Measurements from ENCODE around the gene TRANK1. TPM values are rescaled to one million over a fixed set of nuclear protein-coding genes. Genes with fewer than 3 reads are reported as not detected.
"Not testable (repeated sequence)": the region's sequence is repeated elsewhere in the genome, so short reads cannot be mapped to it uniquely, and the experiment has no call there.

The TRANK1 gene
- total RNA-seq, 1 donor from 2014 or later: 16.4 TPM

DNA sequence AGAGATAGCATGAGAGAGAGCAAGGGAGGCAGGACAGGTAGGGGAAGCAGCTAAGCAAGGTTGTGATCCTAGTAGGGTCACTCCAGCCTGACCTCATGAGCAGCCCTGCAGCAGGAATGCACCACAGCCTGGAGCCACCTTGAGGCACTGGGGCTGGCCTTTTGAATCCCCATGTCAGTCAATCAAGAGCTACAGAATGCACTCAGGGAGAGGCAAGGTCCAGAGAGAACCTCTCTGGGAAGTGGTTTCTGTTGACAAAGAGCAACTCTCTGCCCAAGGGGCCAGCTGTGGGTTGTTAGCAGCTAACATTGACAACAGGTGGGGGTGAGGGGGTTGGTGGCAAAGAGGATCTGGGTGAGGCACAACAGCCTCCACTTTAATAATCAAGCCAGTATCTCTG, 54.6 kb downstream of the TRANK1 start:
- Mint-ChIP-seq H3K36me3 (ENCODE audit: insufficient read depth) (peaks cover 4% of the 10 kb centered on the region), H3K9me3 (ENCODE audit: low read depth) (no peaks in the 10 kb centered on the region), H3K4me3 (ENCODE audit: low read depth) (no peak overlapping the region), H3K27me3 (no peaks in the 10 kb centered on the region), H3K4me1 (ENCODE audit: low read depth) (peaks cover 6% of the 10 kb centered on the region), H3K27ac (no peak overlapping the region)
- no peak for DNase-seq (ENCODE audit: low spot score, unreplicated experiment)
- TF ChIP-seq, protein P1, sequence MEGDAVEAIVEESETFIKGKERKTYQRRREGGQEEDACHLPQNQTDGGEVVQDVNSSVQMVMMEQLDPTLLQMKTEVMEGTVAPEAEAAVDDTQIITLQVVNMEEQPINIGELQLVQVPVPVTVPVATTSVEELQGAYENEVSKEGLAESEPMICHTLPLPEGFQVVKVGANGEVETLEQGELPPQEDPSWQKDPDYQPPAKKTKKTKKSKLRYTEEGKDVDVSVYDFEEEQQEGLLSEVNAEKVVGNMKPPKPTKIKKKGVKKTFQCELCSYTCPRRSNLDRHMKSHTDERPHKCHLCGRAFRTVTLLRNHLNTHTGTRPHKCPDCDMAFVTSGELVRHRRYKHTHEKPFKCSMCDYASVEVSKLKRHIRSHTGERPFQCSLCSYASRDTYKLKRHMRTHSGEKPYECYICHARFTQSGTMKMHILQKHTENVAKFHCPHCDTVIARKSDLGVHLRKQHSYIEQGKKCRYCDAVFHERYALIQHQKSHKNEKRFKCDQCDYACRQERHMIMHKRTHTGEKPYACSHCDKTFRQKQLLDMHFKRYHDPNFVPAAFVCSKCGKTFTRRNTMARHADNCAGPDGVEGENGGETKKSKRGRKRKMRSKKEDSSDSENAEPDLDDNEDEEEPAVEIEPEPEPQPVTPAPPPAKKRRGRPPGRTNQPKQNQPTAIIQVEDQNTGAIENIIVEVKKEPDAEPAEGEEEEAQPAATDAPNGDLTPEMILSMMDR (IDR thresholded peaks at IDR 0.05; ENCODE audit: unreplicated experiment): no peak

DNA sequence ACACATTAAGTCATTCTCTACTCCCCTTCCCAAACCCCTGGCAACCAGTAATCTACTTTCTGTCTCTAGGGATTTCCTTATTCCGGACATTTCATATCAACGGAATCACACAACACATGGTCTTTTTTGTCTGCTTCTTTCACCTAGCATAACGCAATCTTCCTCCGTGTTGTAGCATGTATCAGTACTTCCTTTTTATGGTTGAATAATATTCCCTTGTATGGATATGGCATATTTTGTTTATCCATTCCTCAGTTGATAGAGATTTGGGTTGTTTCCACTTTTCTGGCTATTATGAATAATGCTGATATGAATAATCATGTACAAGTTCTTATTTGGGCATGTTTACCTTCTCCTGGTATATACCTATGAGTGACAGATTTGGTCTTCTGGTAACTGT, 63.1 kb downstream of the TRANK1 start:
- peaks cover under 1% of the 10 kb centered on the region for H3K4me1 Mint-ChIP-seq (ENCODE audit: low read depth)
- no peak overlapping the region for H3K4me3 Mint-ChIP-seq (ENCODE audit: low read depth)
- H3K27me3 Mint-ChIP-seq: no peaks in the 10 kb centered on the region
- H3K36me3 Mint-ChIP-seq (ENCODE audit: insufficient read depth): peaks cover 9% of the 10 kb centered on the region
- H3K27ac Mint-ChIP-seq: no peak overlapping the region
- no peak for DNase-seq (ENCODE audit: low spot score, unreplicated experiment)
- TF ChIP-seq, protein P1 (IDR thresholded peaks at IDR 0.05; ENCODE audit: unreplicated experiment): no peak
- H3K9me3 Mint-ChIP-seq (ENCODE audit: low read depth): no peaks in the 10 kb centered on the region

DNA sequence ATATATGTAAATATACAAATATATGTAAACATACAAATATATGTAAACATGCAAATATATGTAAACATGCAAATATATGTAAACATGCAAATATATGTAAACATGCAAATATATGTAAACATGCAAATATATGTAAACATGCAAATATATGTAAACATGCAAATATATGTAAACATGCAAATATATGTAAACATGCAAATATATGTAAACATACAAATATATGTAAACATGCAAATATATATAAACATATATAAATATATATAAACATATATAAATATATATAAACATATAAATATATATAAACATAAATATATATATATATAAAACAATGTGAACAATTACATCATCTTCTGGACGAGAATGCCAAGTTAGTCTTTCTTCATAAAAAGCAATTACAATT, 65.0 kb downstream of the TRANK1 start:
- not testable (repeated sequence) for H3K4me1 Mint-ChIP-seq (ENCODE audit: low read depth); H3K36me3 Mint-ChIP-seq (ENCODE audit: insufficient read depth); DNase-seq (ENCODE audit: low spot score, unreplicated experiment); H3K4me3 Mint-ChIP-seq (ENCODE audit: low read depth); H3K9me3 Mint-ChIP-seq (ENCODE audit: low read depth); H3K27ac Mint-ChIP-seq; H3K27me3 Mint-ChIP-seq

DNA sequence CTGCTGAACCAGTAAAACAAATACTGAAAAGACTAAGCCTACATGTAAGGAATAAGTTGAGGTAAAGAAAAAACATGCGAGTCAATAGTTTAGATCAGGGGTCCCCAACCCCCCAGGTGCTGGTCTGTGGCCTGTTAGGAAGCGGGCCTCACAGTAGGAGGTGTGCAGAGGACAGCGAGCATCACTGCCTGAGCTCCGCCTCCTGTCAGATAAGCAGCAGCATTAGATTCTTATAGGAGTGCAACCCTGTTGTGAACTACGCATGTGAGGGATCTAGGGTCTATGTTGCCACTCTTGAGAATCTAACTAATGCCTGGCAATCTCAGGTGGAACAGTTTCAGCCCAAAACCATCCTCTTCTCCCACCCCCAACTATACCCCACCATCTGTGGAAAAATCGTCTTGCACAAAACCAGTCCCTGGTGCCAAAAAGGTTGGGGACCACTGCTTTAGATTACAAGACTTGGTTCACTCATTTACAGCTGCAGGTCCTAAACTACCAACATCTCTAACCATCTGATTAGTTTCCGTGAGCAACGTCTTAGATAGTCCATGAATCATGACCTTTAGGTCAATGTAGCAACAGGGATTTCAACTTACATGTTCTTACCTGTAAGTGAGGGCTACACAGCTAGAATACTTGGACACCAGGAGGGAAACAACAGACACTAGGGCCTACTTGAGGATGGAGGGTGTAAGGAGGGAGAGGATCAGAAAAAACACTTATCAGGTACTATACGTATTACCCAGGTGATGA, 66.7 kb downstream of the TRANK1 start:
- no peak for DNase-seq (ENCODE audit: low spot score, unreplicated experiment)
- H3K9me3 Mint-ChIP-seq (ENCODE audit: low read depth): no peaks in the 10 kb centered on the region
- no peaks in the 10 kb centered on the region for H3K27me3 Mint-ChIP-seq
- H3K36me3 Mint-ChIP-seq (ENCODE audit: insufficient read depth): peaks cover 3% of the 10 kb centered on the region
- H3K4me1 Mint-ChIP-seq (ENCODE audit: low read depth): no peaks in the 10 kb centered on the region
- no peak overlapping the region for H3K4me3 Mint-ChIP-seq (ENCODE audit: low read depth)
- TF ChIP-seq, protein P1 (IDR thresholded peaks at IDR 0.05; ENCODE audit: unreplicated experiment): no peak
- H3K27ac Mint-ChIP-seq: no peak overlapping the region

DNA sequence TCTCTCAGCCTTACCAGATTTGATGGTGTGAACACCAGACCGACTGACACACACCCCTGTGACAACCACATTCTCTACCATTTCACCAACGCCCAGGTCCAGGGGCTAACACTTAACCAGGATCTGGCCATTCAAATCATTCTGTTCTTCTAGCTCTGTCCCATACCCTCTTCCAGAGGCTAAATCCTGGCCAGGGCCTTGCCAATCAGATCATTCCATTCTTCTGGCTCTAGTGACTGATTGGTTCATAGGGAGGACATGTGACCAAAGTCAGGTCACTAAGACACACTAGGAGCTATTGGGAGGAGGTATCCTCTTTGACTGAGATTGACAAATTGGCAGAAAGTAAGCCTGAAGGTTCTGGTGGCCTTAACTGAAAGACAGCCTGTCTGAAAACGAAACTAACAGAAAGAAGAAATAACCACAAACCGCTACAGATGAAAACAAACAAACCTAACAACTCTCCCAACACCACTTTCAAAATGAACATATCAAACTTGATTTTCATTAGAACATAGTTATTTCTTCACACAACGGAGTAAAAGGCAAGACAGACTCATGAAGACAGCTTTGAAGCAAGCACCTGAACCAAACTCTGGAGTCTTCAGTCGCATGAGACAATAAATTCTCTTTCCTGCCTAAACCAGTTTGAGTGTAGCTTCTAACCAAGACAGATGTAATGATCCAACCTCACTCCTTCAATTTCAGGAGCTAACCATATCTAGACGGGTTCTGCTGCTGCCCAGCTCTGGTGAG, 68.5 kb downstream of the TRANK1 start:
- no peaks in the 10 kb centered on the region for H3K36me3 Mint-ChIP-seq (ENCODE audit: insufficient read depth)
- H3K4me1 Mint-ChIP-seq (ENCODE audit: low read depth): no peaks in the 10 kb centered on the region
- no peaks in the 10 kb centered on the region for H3K9me3 Mint-ChIP-seq (ENCODE audit: low read depth)
- no peak for DNase-seq (ENCODE audit: low spot score, unreplicated experiment)
- no peak overlapping the region for H3K27ac Mint-ChIP-seq
- TF ChIP-seq, protein P1 (IDR thresholded peaks at IDR 0.05; ENCODE audit: unreplicated experiment): no peak
- H3K27me3 Mint-ChIP-seq: no peaks in the 10 kb centered on the region
- H3K4me3 Mint-ChIP-seq (ENCODE audit: low read depth): no peak overlapping the region
